Measurements from ENCODE around the gene PLBD2.

DNA sequence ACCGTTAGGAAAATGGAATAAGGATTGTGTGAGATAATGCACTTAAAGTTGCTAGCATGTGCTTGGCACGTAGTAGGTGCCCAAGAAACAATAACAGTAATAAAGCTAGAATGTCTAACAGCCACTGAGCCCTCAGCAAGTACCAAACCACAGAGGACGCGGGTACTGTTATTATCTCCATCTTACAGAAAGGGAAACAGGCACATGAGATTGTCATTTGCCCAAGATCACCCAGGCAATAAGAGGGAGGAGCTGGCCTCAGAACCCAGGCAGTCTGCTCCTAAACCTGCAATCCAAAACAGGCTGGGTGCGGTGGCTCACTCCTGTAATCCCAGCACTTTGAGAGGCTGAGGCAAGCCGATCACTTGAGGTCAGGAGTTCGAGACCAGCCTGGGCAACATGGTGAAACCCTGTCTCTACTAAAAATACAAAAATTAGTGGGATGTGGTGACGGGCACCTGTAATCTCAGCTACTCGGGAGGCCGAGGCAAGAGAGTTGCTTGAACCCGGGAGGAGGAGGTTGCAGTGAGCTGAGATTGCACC lies 50.4 kb downstream of the PLBD2 start:
- TF ChIP-seq CTCF (IDR thresholded peaks at IDR 0.05 in 2 of 3, conservative IDR thresholded peaks at IDR 0.05 in 1 of 3; ENCODE audit: control insufficient read depth in 2 of 3, extremely low read depth in 1 of 3, insufficient read depth in 1 of 3, low read depth in 3 of 3, low read length in 3 of 3): no peak
- TF ChIP-seq BCL11A (IDR thresholded peaks at IDR 0.05; ENCODE audit: low read depth, low read length): no peak
- no peak for TF ChIP-seq HDAC2 (IDR thresholded peaks at IDR 0.05)
- no peak for TF ChIP-seq SMARCA5 (IDR thresholded peaks at IDR 0.05)
- TF ChIP-seq, protein P1, sequence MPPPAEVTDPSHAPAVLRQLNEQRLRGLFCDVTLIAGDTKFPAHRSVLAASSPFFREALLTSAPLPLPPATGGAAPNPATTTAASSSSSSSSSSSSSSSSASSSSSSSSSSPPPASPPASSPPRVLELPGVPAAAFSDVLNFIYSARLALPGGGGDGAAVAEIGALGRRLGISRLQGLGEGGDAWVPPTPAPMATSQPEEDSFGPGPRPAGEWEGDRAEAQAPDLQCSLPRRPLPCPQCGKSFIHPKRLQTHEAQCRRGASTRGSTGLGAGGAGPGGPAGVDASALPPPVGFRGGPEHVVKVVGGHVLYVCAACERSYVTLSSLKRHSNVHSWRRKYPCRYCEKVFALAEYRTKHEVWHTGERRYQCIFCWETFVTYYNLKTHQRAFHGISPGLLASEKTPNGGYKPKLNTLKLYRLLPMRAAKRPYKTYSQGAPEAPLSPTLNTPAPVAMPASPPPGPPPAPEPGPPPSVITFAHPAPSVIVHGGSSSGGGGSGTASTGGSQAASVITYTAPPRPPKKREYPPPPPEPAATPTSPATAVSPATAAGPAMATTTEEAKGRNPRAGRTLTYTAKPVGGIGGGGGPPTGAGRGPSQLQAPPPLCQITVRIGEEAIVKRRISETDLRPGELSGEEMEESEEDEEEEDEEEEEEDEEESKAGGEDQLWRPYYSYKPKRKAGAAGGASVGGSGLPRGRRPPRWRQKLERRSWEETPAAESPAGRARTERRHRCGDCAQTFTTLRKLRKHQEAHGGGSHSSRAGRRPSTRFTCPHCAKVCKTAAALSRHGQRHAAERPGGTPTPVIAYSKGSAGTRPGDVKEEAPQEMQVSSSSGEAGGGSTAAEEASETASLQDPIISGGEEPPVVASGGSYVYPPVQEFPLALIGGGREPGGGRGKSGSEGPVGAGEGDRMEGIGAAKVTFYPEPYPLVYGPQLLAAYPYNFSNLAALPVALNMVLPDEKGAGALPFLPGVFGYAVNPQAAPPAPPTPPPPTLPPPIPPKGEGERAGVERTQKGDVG (CRISPR knock-in tag; IDR thresholded peaks at IDR 0.05): no peak
- no peak for TF ChIP-seq CEBPB (IDR thresholded peaks at IDR 0.05; ENCODE audit: borderline replicate concordance in 1 of 2, low read depth in 2 of 2, low read length in 2 of 2)
- TF ChIP-seq POLR2AphosphoS5 (IDR thresholded peaks at IDR 0.05; ENCODE audit: low read length): no peak
- TF ChIP-seq, protein P2, sequence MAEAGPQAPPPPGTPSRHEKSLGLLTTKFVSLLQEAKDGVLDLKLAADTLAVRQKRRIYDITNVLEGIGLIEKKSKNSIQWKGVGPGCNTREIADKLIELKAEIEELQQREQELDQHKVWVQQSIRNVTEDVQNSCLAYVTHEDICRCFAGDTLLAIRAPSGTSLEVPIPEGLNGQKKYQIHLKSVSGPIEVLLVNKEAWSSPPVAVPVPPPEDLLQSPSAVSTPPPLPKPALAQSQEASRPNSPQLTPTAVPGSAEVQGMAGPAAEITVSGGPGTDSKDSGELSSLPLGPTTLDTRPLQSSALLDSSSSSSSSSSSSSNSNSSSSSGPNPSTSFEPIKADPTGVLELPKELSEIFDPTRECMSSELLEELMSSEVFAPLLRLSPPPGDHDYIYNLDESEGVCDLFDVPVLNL (IDR thresholded peaks at IDR 0.05; ENCODE audit: low read depth, low read length): no peak
- no peak for TF ChIP-seq RBBP5 (conservative IDR thresholded peaks at IDR 0.05)
- no peak for TF ChIP-seq SIN3A (IDR thresholded peaks at IDR 0.05; ENCODE audit: low read depth, low read length)

Data from GM12878 (cell line).